ENCODE data around the gene DCAF5. TPM values are rescaled to one million over a fixed set of nuclear protein-coding genes. Genes with fewer than 3 reads are reported as not detected.
A peak's percentile ranks its signal among the peaks of the same experiment; 100 is the strongest.

DCAF5 gene
- total RNA-seq, 1 donor from 2014 or later = 57.8 TPM

DNA sequence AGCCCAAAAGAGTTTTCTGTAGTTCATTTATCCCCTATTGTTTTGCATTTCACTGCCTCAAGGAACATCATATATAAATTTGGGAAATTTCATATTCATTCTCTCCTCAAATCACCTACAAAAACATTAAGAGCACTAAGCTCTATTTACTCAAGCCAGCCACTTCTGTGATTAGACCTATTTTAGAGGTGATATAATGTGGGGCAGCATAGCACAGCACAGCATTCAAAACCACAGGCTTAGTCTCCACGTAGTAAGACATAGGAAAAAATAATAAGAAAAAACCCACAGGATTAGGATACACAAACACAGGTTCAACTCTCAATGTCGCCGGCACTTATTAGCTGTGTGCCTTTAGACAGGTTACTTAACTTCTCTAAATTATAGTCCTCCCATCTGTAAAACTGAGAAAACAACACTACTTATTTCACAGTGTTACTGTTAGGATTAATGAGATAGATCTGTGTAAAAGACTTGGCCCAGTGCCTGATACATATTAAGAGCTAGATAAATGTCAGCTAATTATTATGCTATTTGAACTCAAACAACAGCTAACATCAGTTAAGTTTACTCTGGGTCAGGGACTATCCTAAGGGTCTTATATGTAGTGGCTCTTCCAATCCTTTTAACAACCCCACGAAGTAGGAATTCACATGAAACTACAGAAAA lies 20.3 kb downstream of the DCAF5 start:
- TF ChIP-seq CTCF (IDR thresholded peaks at IDR 0.05; ENCODE audit: borderline replicate concordance) = no peak
- H3K4me3 ChIP-seq = no peak overlapping the region
- no peaks in the 10 kb centered on the region for H3K27me3 ChIP-seq (ENCODE audit: low read depth)
- peaks cover 68% of the 10 kb centered on the region for H3K4me1 ChIP-seq
- intact Hi-C loops (cut with micrococcal nuclease) = no loop called here
- no peaks in the 10 kb centered on the region for H3K36me3 ChIP-seq
- DNase-seq = no peak
- no peaks in the 10 kb centered on the region for H3K9me3 ChIP-seq (replicated peaks)
- H3K27ac ChIP-seq (replicated peaks) = peak overlapping the region; percentile 9

DNA sequence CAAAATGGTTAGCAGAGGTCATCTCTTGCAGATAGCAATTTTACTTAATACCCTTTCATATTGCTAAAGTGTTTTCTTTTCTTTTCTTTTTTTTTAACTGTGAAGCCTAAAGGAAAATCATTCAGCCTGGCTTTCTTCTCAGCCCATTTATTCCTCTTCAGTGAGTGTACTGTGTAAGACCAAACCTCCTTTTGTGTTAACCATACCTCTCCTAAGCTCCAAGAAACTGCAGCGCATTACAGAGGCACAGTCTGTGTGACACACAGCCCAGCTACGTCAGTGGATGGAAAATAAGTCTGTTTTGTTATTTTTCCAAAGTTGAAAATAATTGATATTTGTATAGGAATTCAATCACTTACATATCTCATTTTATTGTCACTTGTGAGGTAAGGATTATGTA lies 21.7 kb downstream of the DCAF5 start:
- TF ChIP-seq CTCF (IDR thresholded peaks at IDR 0.05; ENCODE audit: borderline replicate concordance) = no peak
- Histone ChIP-seq H3K9me3 (replicated peaks) (no peaks in the 10 kb centered on the region), H3K36me3 (no peaks in the 10 kb centered on the region), H3K27ac (replicated peaks) (no peak overlapping the region), H3K4me1 (peaks cover 65% of the 10 kb centered on the region), H3K27me3 (ENCODE audit: low read depth) (no peaks in the 10 kb centered on the region), H3K4me3 (no peak overlapping the region)
- no peak for DNase-seq
- intact Hi-C loops (cut with micrococcal nuclease) = no loop called here

DNA sequence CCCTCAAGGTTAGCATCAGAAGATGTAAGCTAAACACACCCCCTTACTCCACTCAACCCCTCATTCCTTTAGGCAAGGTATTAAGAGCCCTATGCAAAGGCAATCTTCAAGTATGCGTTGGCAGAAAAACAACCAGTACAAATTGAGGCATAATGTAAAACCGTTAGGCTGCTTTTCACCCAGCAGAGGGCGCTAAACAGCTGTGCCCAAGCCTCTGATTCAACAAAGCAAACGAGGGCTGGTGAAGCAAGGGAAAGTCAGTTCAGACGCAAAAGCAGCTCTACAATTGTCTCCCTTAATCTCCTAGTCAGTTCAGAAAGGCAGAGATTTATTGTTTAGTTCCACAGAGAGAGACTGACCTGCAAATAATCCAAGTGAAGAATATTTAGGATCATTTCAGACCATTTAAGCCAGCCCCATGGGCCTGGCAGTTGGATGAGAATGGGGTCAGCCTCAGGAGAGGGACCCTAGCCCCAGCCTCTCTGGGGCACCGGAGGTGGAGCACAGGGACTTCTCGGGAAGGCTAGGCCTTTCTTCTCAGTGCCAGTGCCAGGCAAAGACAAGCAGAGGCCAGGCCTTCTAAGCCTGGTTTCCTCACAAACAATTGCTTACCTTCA lies 23.5 kb downstream of the DCAF5 start:
- TF ChIP-seq CTCF (IDR thresholded peaks at IDR 0.05; ENCODE audit: borderline replicate concordance) = peak; percentile 97
- Histone ChIP-seq H3K36me3 (no peaks in the 10 kb centered on the region), H3K9me3 (replicated peaks) (no peaks in the 10 kb centered on the region), H3K4me1 (peaks cover 79% of the 10 kb centered on the region), H3K27ac (replicated peaks) (peak overlapping the region; percentile 48), H3K4me3 (no peak overlapping the region), H3K27me3 (ENCODE audit: low read depth) (no peaks in the 10 kb centered on the region)
- intact Hi-C loops (cut with micrococcal nuclease) = no loop called here
- peak; percentile 54 for DNase-seq

- no peak for DNase-seq
- peaks cover 68% of the 10 kb centered on the region for H3K36me3 ChIP-seq
- intact Hi-C loops (cut with micrococcal nuclease) = loop anchor here (10.0 kb wide), 1 partner anchor 254 kb away; no protein-coding TSS in a partner anchor
Observed at GRCh38 chr14:69118305-69118704, 34.6 kb downstream of the DCAF5 start.

More at GRCh38 chr14:69118305-69118704, 34.6 kb downstream of the DCAF5 start:
- peaks cover 31% of the 10 kb centered on the region for H3K4me1 ChIP-seq
- TF ChIP-seq CTCF (IDR thresholded peaks at IDR 0.05; ENCODE audit: borderline replicate concordance) = no peak
- no peak overlapping the region for H3K27ac ChIP-seq (replicated peaks)
- no peak overlapping the region for H3K4me3 ChIP-seq
- no peaks in the 10 kb centered on the region for H3K9me3 ChIP-seq (replicated peaks)
- no peaks in the 10 kb centered on the region for H3K27me3 ChIP-seq (ENCODE audit: low read depth)
